Trophoblast cell (in vitro differentiated cells and primary cell): ENCODE measurements around the gene FOXL3.

Experiments
- DNase-seq, 2 donors: peaks; one replicate each; pipeline ENCODE4 v3.0.0-alpha.2; 2016
- H2AFZ ChIP-seq: 2 replicates; pipeline ENCODE4 v1.6.1; 2013; ENCODE audit warnings: low read length, moderate library complexity, mild to moderate bottlenecking; ENCODE audit not compliant: insufficient read depth, poor library complexity
- H2AK5ac ChIP-seq: 2 replicates; pipeline ENCODE4 v1.6.1; 2013; ENCODE audit warnings: mild to moderate bottlenecking, low read length
- H2BK120ac ChIP-seq: 2 replicates; pipeline ENCODE4 v1.6.1; 2013; ENCODE audit warnings: low read length, mild to moderate bottlenecking, moderate library complexity; ENCODE audit not compliant: insufficient read depth, poor library complexity
- H2BK12ac ChIP-seq: 2 replicates; pipeline ENCODE4 v1.6.1; 2013; ENCODE audit warnings: mild to moderate bottlenecking, low read length, moderate library complexity
- H2BK5ac ChIP-seq: 2 replicates; pipeline ENCODE4 v1.6.1; 2013; ENCODE audit warnings: low read length, low read depth, moderate library complexity, mild to moderate bottlenecking; ENCODE audit not compliant: poor library complexity
- H3K14ac ChIP-seq: 2 replicates; pipeline ENCODE4 v1.6.1; 2013; ENCODE audit warnings: mild to moderate bottlenecking, low read length
- H3K18ac ChIP-seq: 2 replicates; pipeline ENCODE4 v1.6.1; 2013; ENCODE audit warnings: mild to moderate bottlenecking, low read length
- H3K23ac ChIP-seq: 2 replicates; pipeline ENCODE4 v1.6.1; 2013; ENCODE audit warnings: low read length
- H3K27ac ChIP-seq: 2 replicates; pipeline ENCODE4 v1.5.1; 2013; ENCODE audit warnings: low read depth, mild to moderate bottlenecking, inconsistent platforms, low read length, moderate library complexity
- H3K27me3 ChIP-seq: 2 replicates; pipeline ENCODE4 v1.6.1; 2013; ENCODE audit warnings: inconsistent platforms, mild to moderate bottlenecking, low read length, moderate library complexity; ENCODE audit not compliant: insufficient read depth
- H3K36me3 ChIP-seq, 2 experiments: 1 replicate in 1 of 2; 2 replicates in 1 of 2; pipeline ENCODE4 v1.6.1; 2013; ENCODE audit warnings: low read length in 2 of 2, mild to moderate bottlenecking in 2 of 2, moderate library complexity in 1 of 2; ENCODE audit not compliant: insufficient read depth in 2 of 2, control insufficient read depth in 1 of 2
- H3K4ac ChIP-seq: 2 replicates; pipeline ENCODE4 v1.6.1; 2013; ENCODE audit warnings: low read depth, mild to moderate bottlenecking, low read length, moderate library complexity
- H3K4me1 ChIP-seq, 2 experiments: 1 replicate in 1 of 2; 2 replicates in 1 of 2; pipeline ENCODE4 v1.6.1; 2013; ENCODE audit warnings: low read length in 2 of 2, mild to moderate bottlenecking in 2 of 2, moderate library complexity in 1 of 2; ENCODE audit not compliant: insufficient read depth in 2 of 2, control insufficient read depth in 1 of 2
- H3K4me2 ChIP-seq: 2 replicates; pipeline ENCODE4 v1.6.1; 2013; ENCODE audit warnings: inconsistent platforms, mild to moderate bottlenecking, low read length, moderate library complexity
- H3K4me3 ChIP-seq: 2 replicates; pipeline ENCODE4 v1.5.1; 2013; ENCODE audit warnings: mild to moderate bottlenecking, low read depth, low read length, inconsistent platforms
- H3K79me1 ChIP-seq: one replicate; pipeline ENCODE4 v1.6.1; 2013; ENCODE audit warnings: low read length
- H3K79me2 ChIP-seq: 2 replicates; pipeline ENCODE4 v1.6.1; 2013; ENCODE audit warnings: low read length, mild to moderate bottlenecking; ENCODE audit not compliant: control insufficient read depth, insufficient read depth, poor library complexity
- H3K9ac ChIP-seq: 2 replicates; pipeline ENCODE4 v1.6.1; 2013; ENCODE audit warnings: mild to moderate bottlenecking, low read length
- H3K9me3 ChIP-seq: 2 replicates; pipeline ENCODE4 v1.6.1; 2013; ENCODE audit warnings: low read depth, mild to moderate bottlenecking, control low read depth, inconsistent platforms, low read length; ENCODE audit not compliant: insufficient read depth
- H4K12ac ChIP-seq: 2 replicates; pipeline ENCODE4 v1.6.1; 2013; ENCODE audit warnings: low read depth, mild to moderate bottlenecking, low read length, moderate library complexity
- H4K8ac ChIP-seq: 2 replicates; pipeline ENCODE4 v1.6.1; 2013; ENCODE audit warnings: low read depth, mild to moderate bottlenecking, low read length, moderate library complexity
- H4K91ac ChIP-seq: one replicate; pipeline ENCODE4 v1.6.1; 2013; ENCODE audit warnings: low read depth, mild to moderate bottlenecking, low read length, moderate library complexity
- WGBS: extraction: QIAGEN DNeasy Blood & Tissue Kit; methylation state at CpG from one replicate; pipeline ENCODE4 v1.1.7; 2013; ENCODE audit warnings: missing lambda C conversion rate; ENCODE audit not compliant: insufficient read length, insufficient coverage; ENCODE audit errors: extremely low coverage; 5-methylcytosine and 5-hydroxymethylcytosine counted together

The FOXL3 gene

DNA sequence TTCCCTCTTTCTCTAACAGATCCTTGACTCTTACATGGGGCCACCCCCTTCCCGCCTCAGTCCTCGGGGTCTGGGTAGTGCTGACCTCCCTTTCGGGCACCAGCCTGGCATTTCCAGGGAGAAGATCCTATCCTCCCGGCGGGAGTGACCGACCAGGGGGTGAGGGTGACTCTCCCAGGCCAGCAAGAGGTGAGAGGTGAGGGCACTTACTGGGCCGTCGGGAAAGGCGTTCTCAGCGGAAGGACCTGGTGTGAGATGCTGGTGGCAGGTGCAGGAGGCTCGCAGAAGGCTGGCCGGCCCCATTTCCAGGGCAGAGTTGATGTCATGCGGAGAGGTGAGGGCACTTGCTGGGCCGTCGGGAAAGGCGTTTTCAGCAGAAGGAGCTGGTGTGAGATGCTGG lies 4.2 kb upstream of the FOXL3 start:
- no peaks in the 10 kb centered on the region for H3K36me3 ChIP-seq
- H3K4me1 ChIP-seq: no peaks in the 10 kb centered on the region
- no peak overlapping the region for H3K4me3 ChIP-seq
- no peak overlapping the region for H3K18ac ChIP-seq
- WGBS: no CpG with 5 or more reads among the region's 16 CpGs
- H3K79me2 ChIP-seq: no peaks in the 10 kb centered on the region
- no peak overlapping the region for H3K23ac ChIP-seq
- H3K4ac ChIP-seq: no peak overlapping the region
- no peak overlapping the region for H4K12ac ChIP-seq
- no peak overlapping the region for H4K8ac ChIP-seq
- DNase-seq: no peak
- no peak overlapping the region for H3K4me2 ChIP-seq
- no peak overlapping the region for H2BK12ac ChIP-seq
- H3K79me1 ChIP-seq: no peaks in the 10 kb centered on the region
- no peak overlapping the region for H3K14ac ChIP-seq
- no peak overlapping the region for H2AK5ac ChIP-seq
- H3K9me3 ChIP-seq: peaks cover 10% of the 10 kb centered on the region
- H3K9ac ChIP-seq: no peak overlapping the region
- H4K91ac ChIP-seq: no peak overlapping the region
- no peak overlapping the region for H3K27ac ChIP-seq
- H2BK120ac ChIP-seq: no peak overlapping the region
- H3K27me3 ChIP-seq: peaks cover 18% of the 10 kb centered on the region
- no peak overlapping the region for H2AFZ ChIP-seq
- no peak overlapping the region for H2BK5ac ChIP-seq

DNA sequence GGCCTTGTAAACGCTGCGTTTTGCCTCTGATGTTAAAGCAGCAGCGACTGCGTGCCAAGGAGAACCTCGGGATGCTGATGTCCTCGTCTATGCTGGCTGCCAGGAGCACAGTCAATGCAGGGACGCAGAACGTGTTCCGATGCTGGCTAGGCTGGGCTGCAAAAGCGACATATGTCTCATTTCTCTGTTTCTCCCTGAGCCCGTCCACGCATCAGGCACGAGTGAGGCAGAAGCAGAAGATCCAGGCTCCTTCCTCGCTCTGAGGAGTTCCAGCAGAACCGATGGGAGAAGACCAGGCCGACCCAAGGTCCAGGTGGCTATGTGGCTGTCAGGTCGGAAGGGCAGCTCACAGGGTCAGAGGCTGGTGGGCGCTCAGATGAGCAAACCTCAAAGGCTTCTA lies 3.7 kb upstream of the FOXL3 start:
- H4K12ac ChIP-seq: no peak overlapping the region
- peaks cover 20% of the 10 kb centered on the region for H3K27me3 ChIP-seq
- WGBS: no CpG with 5 or more reads among the region's 18 CpGs
- no peak overlapping the region for H3K27ac ChIP-seq
- H3K23ac ChIP-seq: no peak overlapping the region
- no peak overlapping the region for H3K9ac ChIP-seq
- H3K9me3 ChIP-seq: peaks cover 12% of the 10 kb centered on the region
- no peak overlapping the region for H3K4me3 ChIP-seq
- H3K4me1 ChIP-seq: no peaks in the 10 kb centered on the region
- no peak overlapping the region for H3K4me2 ChIP-seq
- H3K79me2 ChIP-seq: no peaks in the 10 kb centered on the region
- no peak overlapping the region for H3K18ac ChIP-seq
- H2AFZ ChIP-seq: no peak overlapping the region
- H2BK120ac ChIP-seq: no peak overlapping the region
- no peak overlapping the region for H4K8ac ChIP-seq
- no peak overlapping the region for H2BK5ac ChIP-seq
- H3K79me1 ChIP-seq: no peaks in the 10 kb centered on the region
- H2AK5ac ChIP-seq: no peak overlapping the region
- H3K4ac ChIP-seq: no peak overlapping the region
- H3K36me3 ChIP-seq: no peaks in the 10 kb centered on the region
- no peak overlapping the region for H2BK12ac ChIP-seq
- H4K91ac ChIP-seq: no peak overlapping the region
- H3K14ac ChIP-seq: no peak overlapping the region
- no peak for DNase-seq

DNA sequence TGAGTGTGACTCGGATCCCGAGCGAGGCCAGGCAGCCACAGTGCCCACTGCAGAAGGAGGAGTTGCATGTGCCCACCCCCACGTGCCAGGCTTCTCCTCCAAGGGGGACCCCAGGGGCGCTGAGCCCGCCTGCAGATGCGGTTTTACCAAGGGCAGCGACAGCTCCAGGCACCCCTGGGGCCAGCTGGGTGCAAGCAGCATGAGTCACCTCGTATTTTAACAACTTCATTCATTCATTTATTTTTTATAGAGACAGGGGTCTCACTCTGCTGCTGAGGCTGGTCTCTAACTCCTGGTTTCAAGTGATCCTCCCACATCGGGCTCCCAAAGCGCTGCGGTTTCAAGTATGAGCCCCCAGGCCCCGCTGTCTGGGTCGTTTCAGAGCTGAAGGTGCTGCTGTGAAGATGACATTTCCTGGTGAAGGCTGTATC lies 1.3 kb upstream of the FOXL3 start:
- no peak overlapping the region for H2BK120ac ChIP-seq
- no peak for DNase-seq
- WGBS: no CpG with 5 or more reads among the region's 14 CpGs

DNA sequence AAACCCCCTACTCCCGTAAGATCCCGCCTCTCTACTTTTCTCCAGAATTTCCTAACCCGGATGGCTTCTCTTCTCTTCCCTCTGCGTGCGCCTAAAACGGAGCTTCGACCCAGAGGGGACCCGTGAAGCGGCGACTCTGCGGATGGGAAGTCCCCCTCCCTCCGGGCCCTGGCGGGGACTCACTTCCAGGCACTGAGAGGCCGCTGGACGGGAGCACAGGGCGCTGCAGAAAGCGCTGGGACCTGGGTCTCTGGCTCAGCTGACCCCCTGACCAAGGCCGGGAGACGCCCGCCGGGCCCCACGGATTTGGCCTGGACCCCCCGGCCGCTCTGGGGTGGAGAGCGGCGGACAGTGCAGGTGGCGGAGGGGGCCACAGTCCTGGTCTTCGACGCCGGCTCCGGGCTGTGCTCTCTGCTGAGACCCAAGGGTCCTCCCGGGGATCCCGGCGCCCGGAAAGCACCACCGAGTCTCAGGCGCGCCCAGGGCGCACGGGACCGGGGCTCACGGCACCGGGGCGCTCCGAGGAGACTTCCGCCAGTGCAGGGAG lies 688 bp upstream of the FOXL3 start:
- no CpG with 5 or more reads among the region's 46 CpGs for WGBS
- no peak overlapping the region for H3K9ac ChIP-seq
- no peak overlapping the region for H3K27ac ChIP-seq
- H3K36me3 ChIP-seq: no peaks in the 10 kb centered on the region
- no peak overlapping the region for H4K12ac ChIP-seq
- H2BK12ac ChIP-seq: no peak overlapping the region
- no peak overlapping the region for H2BK120ac ChIP-seq
- H3K4me3 ChIP-seq: no peak overlapping the region
- no peak overlapping the region for H3K4me2 ChIP-seq
- H3K27me3 ChIP-seq: peaks cover 26% of the 10 kb centered on the region
- no peaks in the 10 kb centered on the region for H3K79me2 ChIP-seq
- H4K91ac ChIP-seq: no peak overlapping the region
- no peaks in the 10 kb centered on the region for H3K4me1 ChIP-seq
- H3K4ac ChIP-seq: no peak overlapping the region
- H3K79me1 ChIP-seq: no peaks in the 10 kb centered on the region
- no peak overlapping the region for H2AFZ ChIP-seq
- no peak overlapping the region for H2AK5ac ChIP-seq
- H2BK5ac ChIP-seq: no peak overlapping the region
- H3K23ac ChIP-seq: no peak overlapping the region
- H3K18ac ChIP-seq: no peak overlapping the region
- H4K8ac ChIP-seq: no peak overlapping the region
- H3K9me3 ChIP-seq: peaks cover 10% of the 10 kb centered on the region
- H3K14ac ChIP-seq: no peak overlapping the region
- no peak for DNase-seq

More for the DNA sequence above, 1.3 kb upstream of the FOXL3 start:
- no peak overlapping the region for H4K91ac ChIP-seq
- peaks cover 10% of the 10 kb centered on the region for H3K9me3 ChIP-seq
- H3K9ac ChIP-seq: no peak overlapping the region
- no peak overlapping the region for H2AFZ ChIP-seq
- H3K4me1 ChIP-seq: no peaks in the 10 kb centered on the region
- H2BK12ac ChIP-seq: no peak overlapping the region
- no peak overlapping the region for H3K4me2 ChIP-seq
- no peak overlapping the region for H3K18ac ChIP-seq
- no peak overlapping the region for H2BK5ac ChIP-seq
- H3K23ac ChIP-seq: no peak overlapping the region
- H4K8ac ChIP-seq: no peak overlapping the region
- H3K27me3 ChIP-seq: peaks cover 26% of the 10 kb centered on the region
- H4K12ac ChIP-seq: no peak overlapping the region
- H3K14ac ChIP-seq: no peak overlapping the region
- no peak overlapping the region for H3K4ac ChIP-seq
- H3K79me1 ChIP-seq: no peaks in the 10 kb centered on the region
- H2AK5ac ChIP-seq: no peak overlapping the region
- no peak overlapping the region for H3K27ac ChIP-seq
- no peaks in the 10 kb centered on the region for H3K79me2 ChIP-seq
- H3K4me3 ChIP-seq: no peak overlapping the region
- no peaks in the 10 kb centered on the region for H3K36me3 ChIP-seq
